ENCODE data around the gene TBC1D3L. TPM values are rescaled to one million over a fixed set of nuclear protein-coding genes. Genes with fewer than 3 reads are reported as not detected.
"Not testable (repeated sequence)": the region's sequence is repeated elsewhere in the genome, so short reads cannot be mapped to it uniquely, and the experiment has no call there.

The TBC1D3L gene
- total RNA-seq, result 5.5 TPM
- long read RNA-seq, partial matches to known transcripts, result 5 of 6 reads
- long read RNA-seq, other reads (novel, unspliced or antisense), result 0 of 6 reads

DNA sequence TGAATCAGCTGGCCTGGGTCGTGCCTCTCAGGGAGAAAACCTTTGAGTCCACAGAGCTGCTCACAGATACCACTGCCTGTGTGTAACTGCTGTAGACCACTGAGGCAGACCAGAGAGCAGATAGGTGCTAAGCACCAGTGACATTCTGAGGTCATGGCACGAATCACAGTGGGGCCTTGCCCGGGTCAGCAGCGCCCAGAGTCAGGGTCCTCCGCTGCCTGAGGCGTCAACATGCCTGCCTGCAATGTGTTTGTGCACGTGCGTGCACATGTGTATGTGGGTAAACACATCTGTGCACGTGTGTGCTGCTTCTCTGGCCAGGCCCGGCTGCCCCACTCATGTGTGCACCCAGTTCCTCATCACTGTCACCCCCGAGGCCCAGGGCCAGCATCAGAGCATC, at the start of gene TBC1D3L:
TBC1D3L (minus strand) TSS at position 101 of the 400 bp plus-strand sequence. CDS start 1,540 bp downstream, outside the sequence.
- DNase-seq (ENCODE audit: low spot score), result not testable (repeated sequence)

DNA sequence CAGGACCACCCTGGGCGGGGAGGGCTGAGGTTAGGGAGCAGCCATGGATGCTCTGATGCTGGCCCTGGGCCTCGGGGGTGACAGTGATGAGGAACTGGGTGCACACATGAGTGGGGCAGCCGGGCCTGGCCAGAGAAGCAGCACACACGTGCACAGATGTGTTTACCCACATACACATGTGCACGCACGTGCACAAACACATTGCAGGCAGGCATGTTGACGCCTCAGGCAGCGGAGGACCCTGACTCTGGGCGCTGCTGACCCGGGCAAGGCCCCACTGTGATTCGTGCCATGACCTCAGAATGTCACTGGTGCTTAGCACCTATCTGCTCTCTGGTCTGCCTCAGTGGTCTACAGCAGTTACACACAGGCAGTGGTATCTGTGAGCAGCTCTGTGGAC, 14.8 kb upstream of the TBC1D3L start, which contains the start of gene TBC1D3D:
TBC1D3D (plus strand) TSS at position 301 of the 400 bp plus-strand sequence. CDS start 1,585 bp downstream, outside the sequence.
- not testable (repeated sequence) for DNase-seq (ENCODE audit: low spot score)

Other genes with a start within 250 kb of the TBC1D3L start
- not detected for gene HNF1B, start 244.0 kb downstream of the TBC1D3L start, total RNA-seq
- not detected for gene TBC1D3K, start 64.6 kb downstream of the TBC1D3L start, total RNA-seq
- gene TBC1D3D, start 14.9 kb upstream of the TBC1D3L start, total RNA-seq, result not detected
- gene TBC1D3C, start 79.6 kb upstream of the TBC1D3L start, total RNA-seq, result 0.19 TPM
- gene TBC1D3E, start 138.9 kb upstream of the TBC1D3L start, total RNA-seq, result not detected
- gene TBC1D3, start 203.5 kb upstream of the TBC1D3L start, total RNA-seq, result not detected